Prostate gland (tissue), 2 donors: Measurements from ENCODE around the gene RAB3GAP1. TPM values are rescaled to one million over a fixed set of nuclear protein-coding genes. Genes with fewer than 3 reads are reported as not detected.

ENCODE experiments used
- DNase-seq: peaks from one replicate; pipeline ENCODE4 v3.0.0-alpha.2; 2019; ENCODE audit warnings: low spot score
- H3K27ac ChIP-seq, 2 donors: fragments of 200-600 bp; sonication (generic); 2 replicates each; pipeline ENCODE4 v1.5.1; 2017 to 2019
- H3K27me3 ChIP-seq: fragments of 200-600 bp; sonication (generic); replicated peaks from 2 replicates; pipeline ENCODE4 v1.5.1; 2019; ENCODE audit not compliant: insufficient read depth
- H3K36me3 ChIP-seq, 2 donors: fragments of 200-600 bp; sonication (generic); 1 replicate in 1 of 2; 2 replicates in 1 of 2; pipeline versions ENCODE4 v1.5.1 to v1.8.1; 2017 to 2019
- H3K4me1 ChIP-seq: fragments of 200-600 bp; sonication (generic); replicated peaks from 2 replicates; pipeline ENCODE4 v1.5.1; 2019
- H3K4me3 ChIP-seq, 2 donors: fragments of 200-600 bp; sonication (generic); 2 replicates each; pipeline ENCODE4 v1.5.1; 2017 to 2019
- H3K9me3 ChIP-seq: fragments of 200-600 bp; sonication (generic); 2 replicates; pipeline ENCODE4 v1.5.1; 2017
- CTCF ChIP-seq, 4 experiments: fragments of 200-600 bp in 2 of 4; fragments of 450-650 bp in 2 of 4; sonication (generic) in 2 of 4; IDR thresholded peaks; 1 replicate in 3 of 4; 2 replicates in 1 of 4; pipeline ENCODE4 v1.5.1; 2016 to 2019; ENCODE audit warnings: antibody characterized with exemption in 4 of 4, mild to moderate bottlenecking in 2 of 4, moderate library complexity in 2 of 4
- POLR2A ChIP-seq: fragments of 450-650 bp; IDR thresholded peaks from one replicate; pipeline ENCODE4 v1.6.1; 2016; ENCODE audit warnings: antibody characterized with exemption, mild to moderate bottlenecking
- POLR2AphosphoS5 ChIP-seq: sonication (generic); formaldehyde crosslinking; IDR thresholded peaks from one replicate; pipeline ENCODE4 v1.6.1; 2017; ENCODE audit warnings: antibody characterized with exemption
- WGBS: methylation state at CpG from one replicate; pipeline ENCODE4 v1.1.5; 2018; 5-methylcytosine and 5-hydroxymethylcytosine counted together
- intact Hi-C: fragments of 100-400 bp; cut with DNase I; formaldehyde crosslinking; loops from one replicate; pipeline ENCODE4 v1.14.2; 2022
- total RNA-seq, 2 donors: library from RNA; depleted of rRNA; stranded (reverse); fragments of >200 nt; gene quantifications; one replicate each; pipeline ENCODE4 v1.1.0, GENCODE V29; 2016

Gene RAB3GAP1
- total RNA-seq, 2 donors from 2014 or later, result 43.4 to 54.6 TPM

GRCh38 chr2:135159191-135159590, 107.1 kb downstream of the RAB3GAP1 start:
- DNase-seq, result no peak
- intact Hi-C loops, result no loop called here
- no peak for TF ChIP-seq CTCF (IDR thresholded peaks at IDR 0.05)
- no peak for TF ChIP-seq POLR2AphosphoS5
- TF ChIP-seq POLR2A, result no peak
- H3K27me3 ChIP-seq, result no peaks in the 10 kb centered on the region
- no peaks in the 10 kb centered on the region for H3K9me3 ChIP-seq
- H3K4me3 ChIP-seq, result no peak overlapping the region
- no peaks in the 10 kb centered on the region for H3K4me1 ChIP-seq
- 91% methylated on average over 2 of the region's 2 CpGs for WGBS
- no peak overlapping the region for H3K27ac ChIP-seq
- no peaks in the 10 kb centered on the region for H3K36me3 ChIP-seq

GRCh38 chr2:135162377-135162776, 110.3 kb downstream of the RAB3GAP1 start:
- intact Hi-C loops, result no loop called here
- Histone ChIP-seq H3K9me3 (no peaks in the 10 kb centered on the region), H3K4me3 (no peak overlapping the region), H3K36me3 (no peaks in the 10 kb centered on the region), H3K27me3 (no peaks in the 10 kb centered on the region), H3K4me1 (no peaks in the 10 kb centered on the region), H3K27ac (no peak overlapping the region)
- 70% methylated on average over 5 of the region's 5 CpGs for WGBS
- DNase-seq, result no peak
- TF ChIP-seq POLR2A (no peak), CTCF (IDR thresholded peaks at IDR 0.05) (no peak), POLR2AphosphoS5 (no peak)

DNA sequence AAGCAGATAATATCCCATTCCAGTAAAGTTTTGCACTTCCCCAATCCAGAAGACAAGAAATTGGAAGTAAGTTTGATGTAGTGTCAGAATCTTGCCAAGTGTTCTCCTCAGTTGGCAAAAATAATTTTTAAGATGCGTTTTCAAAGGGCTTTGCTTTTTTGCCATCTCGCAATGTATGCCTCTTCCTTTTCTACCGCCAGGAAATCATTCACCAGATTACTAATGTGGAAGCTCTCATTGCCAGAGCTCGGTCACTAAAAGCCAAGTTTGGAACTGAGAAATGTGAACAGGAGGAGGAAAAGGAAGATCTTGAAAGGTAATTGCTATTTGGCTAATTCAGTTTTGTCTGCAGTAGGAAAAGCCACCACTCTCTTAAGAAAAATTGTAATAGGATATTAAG, 110.7 kb downstream of the RAB3GAP1 start:
- Histone ChIP-seq H3K4me3 (no peak overlapping the region), H3K27ac (no peak overlapping the region), H3K4me1 (no peaks in the 10 kb centered on the region), H3K27me3 (no peaks in the 10 kb centered on the region), H3K9me3 (no peaks in the 10 kb centered on the region), H3K36me3 (no peaks in the 10 kb centered on the region)
- TF ChIP-seq POLR2AphosphoS5 (no peak), CTCF (IDR thresholded peaks at IDR 0.05) (no peak), POLR2A (no peak)
- no peak for DNase-seq
- intact Hi-C loops, result no loop called here
- 46% methylated on average over 4 of the region's 4 CpGs for WGBS

DNA sequence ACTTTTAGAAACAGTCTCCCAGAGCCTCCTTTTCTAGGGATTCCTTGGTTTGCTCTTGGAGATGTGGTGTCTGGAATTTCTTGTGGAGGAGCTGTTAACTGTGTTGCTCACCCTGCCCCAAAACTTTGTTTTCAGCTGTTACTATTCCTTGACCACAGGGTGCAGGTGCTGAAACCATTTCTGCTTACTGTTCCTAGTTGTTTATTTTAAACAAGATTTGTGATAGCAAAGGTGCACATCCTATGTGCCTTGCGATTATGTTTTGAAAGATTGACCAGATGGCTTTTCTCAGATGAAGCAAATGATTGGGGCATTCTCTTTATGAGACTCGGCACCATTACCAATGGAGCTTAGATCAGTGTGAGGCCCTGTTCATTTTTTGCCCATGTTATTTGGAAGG, 111.2 kb downstream of the RAB3GAP1 start:
- 46% methylated on average over 2 of the region's 2 CpGs for WGBS
- H3K36me3 ChIP-seq, result peaks cover 0 to 3% of the 10 kb centered on the region in 2 donors
- DNase-seq, result no peak
- no peaks in the 10 kb centered on the region for H3K4me1 ChIP-seq
- intact Hi-C loops, result no loop called here
- H3K27ac ChIP-seq, result no peak overlapping the region
- TF ChIP-seq CTCF (IDR thresholded peaks at IDR 0.05), result no peak
- TF ChIP-seq POLR2A, result no peak
- TF ChIP-seq POLR2AphosphoS5, result peak; percentile 33
- no peak overlapping the region for H3K4me3 ChIP-seq
- H3K9me3 ChIP-seq, result no peaks in the 10 kb centered on the region
- H3K27me3 ChIP-seq, result no peaks in the 10 kb centered on the region

DNA sequence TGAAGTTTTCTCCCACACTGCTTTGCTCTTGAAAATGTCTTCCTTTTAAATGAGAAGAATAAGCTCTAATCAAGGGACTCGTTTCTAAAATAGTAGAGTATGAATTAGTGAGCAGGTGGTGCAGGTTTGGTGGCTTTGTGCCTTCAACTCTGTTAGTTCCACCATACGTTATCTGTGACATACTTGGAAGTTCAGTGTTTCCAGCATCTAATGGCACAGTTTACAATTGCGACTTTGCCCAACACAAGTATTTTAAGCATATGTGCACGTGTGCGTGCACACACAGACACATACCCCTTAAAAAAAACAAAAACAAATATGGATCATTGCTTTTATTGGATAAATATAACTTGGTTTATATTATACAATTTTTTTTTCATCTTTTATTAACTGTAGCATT, 111.8 kb downstream of the RAB3GAP1 start:
- H3K4me3 ChIP-seq, result no peak overlapping the region
- 91% methylated on average over 5 of the region's 5 CpGs for WGBS
- TF ChIP-seq POLR2A (no peak), POLR2AphosphoS5 (no peak), CTCF (IDR thresholded peaks at IDR 0.05) (no peak)
- H3K4me1 ChIP-seq, result no peaks in the 10 kb centered on the region
- no peak overlapping the region for H3K27ac ChIP-seq
- no peak for DNase-seq
- intact Hi-C loops, result no loop called here
- peaks cover 0 to 8% of the 10 kb centered on the region in 2 donors for H3K36me3 ChIP-seq
- no peaks in the 10 kb centered on the region for H3K27me3 ChIP-seq
- H3K9me3 ChIP-seq, result no peaks in the 10 kb centered on the region
